Aorta (tissue), 5 donors: ENCODE data around the gene DYNC2LI1. TPM values are rescaled to one million over a fixed set of nuclear protein-coding genes. Genes with fewer than 3 reads are reported as not detected.

Experiments used
- ATAC-seq: fragments of 200-7000 bp; cut with Tn5 transposase; one replicate; pipeline ENCODE4 v1.9.1; 2022; ENCODE audit warnings: moderate library complexity; ENCODE audit not compliant: low FRiP score
- DNase-seq, 2 donors: peaks; one replicate each; pipeline ENCODE4 v3.0.0-alpha.2; 2020
- H3K27ac ChIP-seq, 2 donors: one replicate each; pipeline ENCODE4 v1.5.1; 2013; ENCODE audit warnings: low read length in 2 of 2, mild to moderate bottlenecking in 2 of 2, moderate library complexity in 2 of 2, control low read depth in 1 of 2, inconsistent platforms in 1 of 2, low read depth in 1 of 2
- H3K27me3 ChIP-seq, 2 donors: one replicate each; pipeline ENCODE4 v1.6.1; 2013; ENCODE audit warnings: control low read depth in 1 of 2, low read length in 1 of 2, mild to moderate bottlenecking in 1 of 2, moderate library complexity in 1 of 2; ENCODE audit not compliant: insufficient read depth in 2 of 2, control insufficient read depth in 1 of 2
- H3K36me3 ChIP-seq, 2 donors: one replicate each; pipeline ENCODE4 v1.6.1; 2013; ENCODE audit warnings: control low read depth in 1 of 2, low read length in 1 of 2, mild to moderate bottlenecking in 1 of 2; ENCODE audit not compliant: insufficient read depth in 2 of 2, control insufficient read depth in 1 of 2
- H3K4me1 ChIP-seq, 2 donors: one replicate each; pipeline ENCODE4 v1.6.1; 2013; ENCODE audit warnings: low read length in 2 of 2, control low read depth in 1 of 2, mild to moderate bottlenecking in 1 of 2, moderate library complexity in 1 of 2; ENCODE audit not compliant: insufficient read depth in 2 of 2, control insufficient read depth in 1 of 2
- H3K4me3 ChIP-seq, 2 donors: one replicate each; pipeline ENCODE4 v1.5.1; 2013; ENCODE audit warnings: low read length in 2 of 2, control low read depth in 1 of 2, mild to moderate bottlenecking in 1 of 2
- H3K9me3 ChIP-seq: one replicate; pipeline ENCODE4 v1.6.1; 2013; ENCODE audit warnings: mild to moderate bottlenecking, low read length; ENCODE audit not compliant: control insufficient read depth
- WGBS, 2 donors: extraction: QIAGEN DNeasy Blood & Tissue Kit; methylation state at CpG; one replicate each; pipeline ENCODE4 v1.1.7; 2013; 5-methylcytosine and 5-hydroxymethylcytosine counted together
- intact Hi-C, 2 donors: fragments of 100-400 bp; cut with DNase I; formaldehyde crosslinking; loops; one replicate each; pipeline versions ENCODE4 v1.14.2 to v1.15.0; 2022
- polyA plus RNA-seq, 2 donors: library from polyadenylated mRNA; stranded (reverse); fragments of 200-250 nt; gene quantifications; one replicate each; pipeline ENCODE4 v1.2.3, GENCODE V29; 2013
- total RNA-seq, 2 donors: library from RNA; stranded (reverse); fragmentation: NEBNext Ultra II Directional; extraction: Animal tissue kit (Norgen Biotek cat#: 25700); gene quantifications; one replicate each; pipeline ENCODE4 v1.2.1, GENCODE V29; 2021
- donor health status: healthy with polysubstance abuse.
- donor health status: Bipolar disorder and iron deficiency.
- donor health status: DM: no; HTN: no; CAD: no.
- donor health status: DM: no; HTN: no; CAD: no.
- donor health status: DM: yes; HTN: yes; CAD: no.

DYNC2LI1 gene
- total and polyA plus RNA-seq, 4 donors: 8.8 to 44.3 (median 27.4) TPM

GRCh38 chr2:43826305-43827250 lies 52.7 kb downstream of the DYNC2LI1 start:
- no peak for ATAC-seq
- Histone ChIP-seq H3K27me3 (peaks cover 0 to 3% of the 10 kb centered on the region in 2 donors), H3K4me3 (no peak overlapping the region), H3K9me3 (no peaks in the 10 kb centered on the region), H3K27ac (no peak overlapping the region), H3K4me1 (no peaks in the 10 kb centered on the region), H3K36me3 (no peaks in the 10 kb centered on the region)
- DNase-seq: no peak
- intact Hi-C loops: no loop called here
- WGBS, 2 donors: 94 to 95% methylated on average over 17 of the region's 17 CpGs

DNA sequence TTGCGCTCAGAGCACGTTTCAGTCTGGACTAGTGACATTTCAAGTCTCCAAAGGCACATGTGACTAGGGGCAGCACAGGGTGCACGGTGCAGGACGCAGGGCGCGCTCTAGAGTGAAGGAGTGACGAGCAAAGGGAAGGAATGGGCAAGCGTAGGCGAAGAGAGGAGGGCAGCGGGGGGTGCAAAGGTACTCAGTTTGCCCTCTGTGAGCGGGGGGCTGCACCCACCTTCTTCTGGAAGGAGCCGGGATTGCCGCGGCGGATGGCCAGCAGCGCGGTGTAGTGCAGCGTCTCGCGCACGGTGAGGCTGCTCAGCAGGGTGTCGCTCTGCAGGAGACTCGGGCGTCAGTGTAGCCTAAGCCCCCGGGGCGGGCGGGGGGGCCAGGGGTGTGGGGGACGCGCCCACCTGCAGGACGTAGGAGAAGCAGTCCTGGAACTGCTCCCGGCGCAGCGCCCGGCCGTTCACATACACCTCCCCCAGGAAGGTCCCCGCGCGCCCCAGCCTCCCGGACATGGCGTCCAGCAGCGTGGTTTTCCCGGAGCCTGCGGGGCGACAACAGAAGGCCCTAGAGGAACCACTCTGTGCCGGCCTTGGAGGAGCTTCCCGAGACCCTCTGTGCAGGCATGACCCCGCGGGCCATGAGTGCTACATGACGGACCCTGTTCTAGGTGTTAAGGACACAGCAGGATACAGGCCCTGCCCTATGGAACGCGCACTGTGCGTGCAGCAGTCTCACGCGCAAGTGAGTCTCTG lies 57.9 kb downstream of the DYNC2LI1 start:
- H3K4me3 ChIP-seq: no peak overlapping the region
- peaks cover 0 to 1% of the 10 kb centered on the region in 2 donors for H3K27me3 ChIP-seq
- H3K27ac ChIP-seq: no peak overlapping the region
- ATAC-seq: peak; percentile 25
- 9 to 10% methylated on average over 48 to 54 of the region's 54 CpGs for WGBS, 2 donors
- intact Hi-C loops: no loop called here
- H3K9me3 ChIP-seq: no peaks in the 10 kb centered on the region
- no peaks in the 10 kb centered on the region for H3K4me1 ChIP-seq
- no peak for DNase-seq
- H3K36me3 ChIP-seq: no peaks in the 10 kb centered on the region

GRCh38 chr2:43832457-43832856 lies 58.6 kb downstream of the DYNC2LI1 start:
- no peak for ATAC-seq
- Histone ChIP-seq H3K4me1 (no peaks in the 10 kb centered on the region), H3K36me3 (no peaks in the 10 kb centered on the region), H3K27ac (no peak overlapping the region), H3K4me3 (no peak overlapping the region), H3K9me3 (no peaks in the 10 kb centered on the region), H3K27me3 (peaks cover 0 to 1% of the 10 kb centered on the region in 2 donors)
- DNase-seq: no peak
- WGBS, 2 donors: 50 to 56% methylated on average over 3 of the region's 3 CpGs
- intact Hi-C loops: no loop called here

DNA sequence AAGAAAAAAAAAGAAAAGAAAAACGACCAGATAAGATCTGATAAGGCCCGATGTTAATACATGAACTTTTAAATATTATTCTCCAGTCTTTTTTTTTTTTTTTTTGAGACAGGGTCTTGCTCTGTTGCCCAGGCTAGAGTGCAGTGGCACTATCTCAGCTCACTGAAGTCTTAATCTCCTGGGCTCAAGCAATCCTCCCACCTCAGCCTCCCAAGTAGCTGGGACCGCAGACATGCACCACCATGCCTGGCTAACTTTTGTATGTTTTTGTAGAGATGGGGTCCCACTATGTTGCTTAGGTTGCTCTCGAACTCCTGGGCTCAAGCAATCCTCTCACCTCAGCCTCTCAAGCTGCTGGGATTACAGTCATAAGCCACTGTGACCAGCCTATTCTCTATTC lies 63.2 kb downstream of the DYNC2LI1 start:
- intact Hi-C loops: no loop called here
- DNase-seq: no peak
- Histone ChIP-seq H3K27me3 (no peaks in the 10 kb centered on the region), H3K4me1 (no peaks in the 10 kb centered on the region), H3K4me3 (no peak overlapping the region), H3K36me3 (no peaks in the 10 kb centered on the region), H3K27ac (no peak overlapping the region), H3K9me3 (no peaks in the 10 kb centered on the region)
- no peak for ATAC-seq
- 62 to 74% methylated on average over 4 of the region's 4 CpGs for WGBS, 2 donors

- DNase-seq (no peak), ATAC-seq (no peak)
- intact Hi-C loops: no loop called here
Observed at GRCh38 chr2:43837831-43838559, 64.2 kb downstream of the DYNC2LI1 start.

DNA sequence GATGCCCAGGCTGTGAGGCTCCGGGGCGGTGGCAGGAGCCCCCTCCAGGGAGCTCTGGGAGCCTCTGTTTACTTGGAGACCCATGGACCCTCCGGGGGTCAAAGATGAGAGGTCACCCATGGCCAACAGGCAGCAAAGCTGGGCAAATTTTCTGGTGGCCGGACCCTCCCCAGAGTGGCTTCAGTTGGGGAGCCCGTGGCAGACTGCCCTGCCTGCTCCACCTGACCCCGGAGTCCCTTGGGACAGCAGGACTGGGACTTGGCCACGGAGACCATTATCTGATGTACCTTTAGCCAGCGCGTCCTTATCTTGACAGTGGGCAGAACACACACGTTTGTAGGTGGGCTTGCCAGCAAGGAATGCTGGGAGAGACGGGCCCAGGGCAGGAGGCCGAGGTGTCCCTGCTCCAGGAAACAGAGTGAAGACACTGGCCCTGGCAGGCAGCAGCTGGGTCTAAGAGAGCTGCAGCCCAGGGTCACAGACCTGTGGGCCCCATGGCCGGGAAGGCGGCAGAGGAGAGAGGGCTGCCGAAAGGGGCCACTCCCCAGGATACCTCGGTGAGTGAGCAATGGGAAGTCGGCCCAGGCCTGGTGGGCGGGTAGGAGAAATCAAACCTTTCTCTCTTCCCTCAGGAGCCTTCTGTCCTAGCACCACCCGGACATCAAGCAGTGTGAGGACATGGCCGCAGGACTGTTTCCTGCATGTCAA lies 64.9 kb downstream of the DYNC2LI1 start, which contains the start of the genes ABCG5 and ABCG8:
ABCG5 (minus strand) TSS at position 280 of the 708 bp plus-strand sequence; CDS start at position 120, 160 bp downstream.
ABCG8 (plus strand) TSS at position 412 of the 708 bp plus-strand sequence; CDS start at position 495, 83 bp downstream.
- no peaks in the 10 kb centered on the region for H3K36me3 ChIP-seq
- H3K9me3 ChIP-seq: no peaks in the 10 kb centered on the region
- no peak within 1 kb of the TSS for H3K4me3 ChIP-seq
- 80 to 81% methylated on average over 18 to 20 of the region's 20 CpGs for WGBS, 2 donors
- no peak within 1 kb of the TSS for H3K27ac ChIP-seq
- DNase-seq (no peak), ATAC-seq (peak; percentile 30)
- H3K4me1 ChIP-seq: no peaks in the 10 kb centered on the region
- intact Hi-C loops: no loop called here
- H3K27me3 ChIP-seq: no peaks in the 10 kb centered on the region

More at GRCh38 chr2:43837831-43838559, 64.2 kb downstream of the DYNC2LI1 start:
- no peaks in the 10 kb centered on the region for H3K27me3 ChIP-seq
- no peak overlapping the region for H3K27ac ChIP-seq
- WGBS, 2 donors: 89 to 91% methylated on average over 21 of the region's 21 CpGs
- H3K36me3 ChIP-seq: no peaks in the 10 kb centered on the region
- H3K4me3 ChIP-seq: no peak overlapping the region
- H3K4me1 ChIP-seq: no peaks in the 10 kb centered on the region
- no peaks in the 10 kb centered on the region for H3K9me3 ChIP-seq

- intact Hi-C loops: no loop called here
- no peak overlapping the region for H3K4me3 ChIP-seq
- no peaks in the 10 kb centered on the region for H3K9me3 ChIP-seq
- no peaks in the 10 kb centered on the region for H3K27me3 ChIP-seq
- ATAC-seq: no peak
- no peak overlapping the region for H3K27ac ChIP-seq
- DNase-seq: no peak
- no peaks in the 10 kb centered on the region for H3K36me3 ChIP-seq
- 89 to 91% methylated on average over 14 of the region's 14 CpGs for WGBS, 2 donors
- no peaks in the 10 kb centered on the region for H3K4me1 ChIP-seq
Observed at GRCh38 chr2:43839776-43840564, 66.1 kb downstream of the DYNC2LI1 start.
